BLaER1 (cell line): ENCODE results near the gene KIF1C.

Experiments
- H3K27ac ChIP-seq: shearing (Covaris generic); formaldehyde crosslinking; 2 replicates; pipeline ENCODE4 v1.8.1; 2022
- H3K27me3 ChIP-seq: shearing (Covaris generic); formaldehyde crosslinking; 2 replicates; pipeline ENCODE4 v1.8.1; 2022
- H3K36me3 ChIP-seq: shearing (Covaris generic); formaldehyde crosslinking; 2 replicates; pipeline ENCODE4 v1.8.1; 2022
- H3K4me1 ChIP-seq: shearing (Covaris generic); formaldehyde crosslinking; 2 replicates; pipeline ENCODE4 v1.8.1; 2022
- H3K4me2 ChIP-seq: shearing (Covaris generic); formaldehyde crosslinking; 2 replicates; pipeline ENCODE4 v1.8.1; 2022
- H3K4me3 ChIP-seq: shearing (Covaris generic); formaldehyde crosslinking; 2 replicates; pipeline ENCODE4 v1.8.1; 2022
- H3K9ac ChIP-seq: shearing (Covaris generic); formaldehyde crosslinking; 2 replicates; pipeline ENCODE4 v1.8.1; 2022
- H3K9me3 ChIP-seq: shearing (Covaris generic); formaldehyde crosslinking; 2 replicates; pipeline ENCODE4 v1.8.1; 2022
- H4K20me1 ChIP-seq: shearing (Covaris generic); formaldehyde crosslinking; 2 replicates; pipeline ENCODE4 v1.8.1; 2022
- Cebpa-rat ChIP-seq: shearing (Covaris generic); IDR thresholded peaks from 2 replicates; pipeline ENCODE4 v1.8.1; 2022

KIF1C gene

GRCh38 chr17:4969047-4969550, 28.7 kb upstream of the KIF1C start:
- H3K36me3 ChIP-seq, result peaks cover 64% of the 10 kb centered on the region
- peak overlapping the region; percentile 75 for H3K4me3 ChIP-seq

DNA sequence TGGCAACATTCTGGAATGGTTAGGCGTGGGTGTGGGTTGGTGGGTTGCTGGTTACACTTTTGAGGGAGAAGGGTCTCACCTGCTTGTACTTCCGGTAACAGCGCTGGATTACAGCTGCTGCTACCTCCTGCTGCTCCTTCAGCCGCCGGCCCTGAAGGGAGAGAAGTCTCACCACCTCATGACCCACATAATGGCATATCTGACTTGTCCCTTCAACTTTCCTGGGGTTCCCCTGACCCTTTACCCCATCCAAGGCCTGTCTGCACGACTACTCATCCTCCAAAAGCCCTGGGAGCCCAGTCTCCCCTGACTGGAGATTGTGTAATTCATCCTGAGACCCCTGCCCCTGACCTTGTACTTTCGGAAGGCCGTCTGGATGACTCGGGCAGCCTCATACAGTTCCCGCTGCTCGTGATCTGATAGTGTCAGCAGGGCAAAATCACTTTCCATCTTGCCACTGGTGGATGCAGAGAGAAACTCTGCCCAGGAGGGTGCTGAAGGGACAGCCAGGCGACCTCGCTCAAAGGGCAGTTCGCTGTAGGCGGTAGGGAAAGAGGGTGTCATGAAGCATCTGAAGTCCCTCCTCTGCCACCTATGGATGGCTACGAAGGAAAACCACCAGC, 28.1 kb upstream of the KIF1C start:
- H3K4me3 ChIP-seq, result no peak overlapping the region
- peak overlapping the region; percentile 99; the same call in 1 of the 2 replicates for H3K4me2 ChIP-seq

More at GRCh38 chr17:4969047-4969550, 28.7 kb upstream of the KIF1C start:
- H3K9me3 ChIP-seq, result no peaks in the 10 kb centered on the region
- no peak for TF ChIP-seq Cebpa-rat
- H3K27me3 ChIP-seq, result no peaks in the 10 kb centered on the region
- peak overlapping the region; percentile 99 for H3K4me2 ChIP-seq
- H3K9ac ChIP-seq, result peak overlapping the region; percentile 83
- H3K27ac ChIP-seq, result peak overlapping the region; percentile 81
- no peaks in the 10 kb centered on the region for H4K20me1 ChIP-seq
- H3K4me1 ChIP-seq, result peaks cover 36% of the 10 kb centered on the region

DNA sequence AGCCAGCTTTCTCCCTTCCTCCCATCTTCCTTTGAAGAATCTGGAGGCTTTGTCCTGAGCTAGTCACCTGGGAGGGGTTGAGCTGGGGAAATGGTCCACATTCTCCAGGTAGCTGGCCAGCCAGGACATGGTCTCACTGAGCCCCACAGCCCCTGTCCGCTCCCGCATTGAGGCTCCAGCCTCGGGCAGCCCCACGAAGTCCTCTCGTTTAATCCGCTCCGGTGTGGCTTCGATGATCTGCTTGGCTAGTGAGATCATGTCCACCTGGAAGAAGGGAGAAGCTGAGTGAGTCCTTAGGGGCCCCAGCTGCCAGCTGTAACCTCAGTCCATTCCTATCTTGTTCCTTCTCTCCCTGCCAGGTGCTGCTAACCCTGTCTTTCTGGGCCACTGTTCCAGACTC, 27.5 kb upstream of the KIF1C start:
- Histone ChIP-seq H3K4me2 (no peak overlapping the region), H4K20me1 (no peaks in the 10 kb centered on the region), H3K4me3 (no peak overlapping the region), H3K36me3 (peaks cover 70% of the 10 kb centered on the region), H3K27ac (no peak overlapping the region), H3K27me3 (no peaks in the 10 kb centered on the region), H3K4me1 (peaks cover 42% of the 10 kb centered on the region), H3K9ac (peak overlapping the region; percentile 83; the same call in 1 of the 2 replicates), H3K9me3 (no peaks in the 10 kb centered on the region)
- TF ChIP-seq Cebpa-rat, result no peak

More for the DNA sequence above, 28.1 kb upstream of the KIF1C start:
- peaks cover 69% of the 10 kb centered on the region for H3K36me3 ChIP-seq
- peaks cover 42% of the 10 kb centered on the region for H3K4me1 ChIP-seq
- H3K27ac ChIP-seq, result peak overlapping the region; percentile 81
- H3K9ac ChIP-seq, result peak overlapping the region; percentile 83
- no peak for TF ChIP-seq Cebpa-rat
- H3K27me3 ChIP-seq, result no peaks in the 10 kb centered on the region
- H4K20me1 ChIP-seq, result no peaks in the 10 kb centered on the region
- H3K9me3 ChIP-seq, result no peaks in the 10 kb centered on the region

DNA sequence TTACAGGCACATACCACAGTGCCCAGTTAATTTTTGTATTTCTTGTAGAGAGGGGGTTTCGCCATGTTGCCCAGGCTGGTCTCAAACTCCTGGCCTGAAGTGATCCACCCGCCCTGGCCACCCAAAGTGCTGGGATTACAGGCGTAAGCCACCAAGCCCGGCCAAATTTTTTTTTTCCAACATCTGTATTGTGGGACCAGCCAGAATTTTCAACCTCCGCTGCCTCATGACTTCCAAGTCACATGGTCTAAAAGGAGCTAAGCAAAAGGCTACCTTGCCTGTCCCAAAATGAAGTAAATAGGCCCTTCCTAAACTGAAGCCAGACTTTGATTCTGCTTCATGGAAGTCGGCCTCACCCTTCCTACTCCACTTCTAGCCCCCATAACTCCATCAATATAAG, 25.9 kb upstream of the KIF1C start:
- Histone ChIP-seq H3K27ac (no peak overlapping the region), H3K36me3 (peaks cover 71% of the 10 kb centered on the region), H4K20me1 (no peaks in the 10 kb centered on the region), H3K9me3 (no peaks in the 10 kb centered on the region), H3K4me2 (no peak overlapping the region), H3K9ac (no peak overlapping the region), H3K4me3 (no peak overlapping the region), H3K4me1 (peaks cover 28% of the 10 kb centered on the region), H3K27me3 (no peaks in the 10 kb centered on the region)
- TF ChIP-seq Cebpa-rat, result no peak

DNA sequence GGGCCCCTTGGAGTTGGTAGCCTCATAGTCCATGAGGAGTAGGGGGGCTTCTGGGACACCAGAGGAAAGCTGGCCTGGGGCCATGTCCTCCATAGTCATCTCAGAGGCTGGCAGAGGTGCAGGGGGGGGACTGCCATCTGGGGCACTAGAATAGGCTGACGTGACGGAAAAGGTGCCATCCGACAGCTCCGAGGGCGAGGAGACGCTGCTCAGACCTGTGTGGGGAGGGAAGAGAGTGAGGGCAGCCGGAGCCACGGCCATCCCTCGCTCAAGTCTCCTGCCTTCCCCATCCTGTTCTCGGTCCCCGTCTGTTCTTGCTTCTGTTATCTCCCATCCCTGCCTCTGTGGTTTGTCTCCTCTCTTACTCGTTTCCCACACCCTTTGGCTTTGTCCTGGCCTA, 25.4 kb upstream of the KIF1C start:
- Histone ChIP-seq H4K20me1 (no peaks in the 10 kb centered on the region), H3K36me3 (peaks cover 76% of the 10 kb centered on the region), H3K27ac (no peak overlapping the region), H3K4me1 (peaks cover 28% of the 10 kb centered on the region), H3K9ac (no peak overlapping the region), H3K9me3 (no peaks in the 10 kb centered on the region), H3K4me3 (no peak overlapping the region), H3K27me3 (no peaks in the 10 kb centered on the region), H3K4me2 (no peak overlapping the region)
- no peak for TF ChIP-seq Cebpa-rat

GRCh38 chr17:4972752-4973151, 25.0 kb upstream of the KIF1C start:
- no peak for TF ChIP-seq Cebpa-rat
- Histone ChIP-seq H3K27me3 (no peaks in the 10 kb centered on the region), H3K9me3 (no peaks in the 10 kb centered on the region), H3K4me1 (peaks cover 28% of the 10 kb centered on the region), H4K20me1 (no peaks in the 10 kb centered on the region), H3K27ac (no peak overlapping the region), H3K4me2 (no peak overlapping the region), H3K4me3 (no peak overlapping the region), H3K9ac (no peak overlapping the region), H3K36me3 (peaks cover 80% of the 10 kb centered on the region)

DNA sequence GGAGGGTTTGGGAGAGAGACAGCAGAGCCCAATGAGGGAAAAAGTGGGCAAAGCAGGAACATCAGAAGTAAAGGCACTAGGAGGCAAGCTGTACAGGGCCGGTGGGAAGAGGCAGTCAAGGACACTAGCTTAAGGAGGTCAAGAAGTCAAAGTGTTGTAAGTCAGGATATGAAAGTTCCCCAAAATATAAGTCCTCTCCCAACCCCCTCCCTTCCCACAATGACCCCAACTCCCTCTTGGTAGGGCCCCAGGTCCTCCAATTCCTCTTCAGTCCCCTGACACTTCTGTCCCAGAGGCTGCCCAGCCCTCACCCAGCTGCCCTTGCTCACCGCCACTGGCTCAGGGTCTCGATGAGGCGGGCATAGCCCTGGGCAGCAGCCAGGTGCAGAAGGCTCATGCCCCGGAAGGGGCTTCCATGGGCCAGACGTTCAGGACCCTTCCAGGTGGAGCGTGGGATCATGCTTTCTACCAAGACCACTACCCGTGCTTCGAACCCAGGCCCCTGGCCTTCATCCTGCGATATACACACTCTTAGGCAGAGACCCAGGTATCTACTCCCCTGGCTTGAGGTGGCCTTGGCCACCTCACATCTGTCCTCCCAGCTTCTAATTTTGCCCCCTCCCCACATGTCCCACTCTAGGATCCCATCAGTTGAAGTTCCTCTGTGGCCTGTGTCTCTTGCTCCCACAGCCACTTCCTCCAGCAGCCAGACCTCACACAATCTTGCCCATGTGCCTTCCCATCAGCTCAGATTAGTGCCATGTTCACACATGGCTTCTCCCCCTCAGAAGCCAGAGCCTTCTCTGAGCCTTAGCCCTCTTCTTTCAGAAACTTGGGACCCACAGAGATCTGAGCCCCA, 24.3 kb upstream of the KIF1C start:
- TF ChIP-seq Cebpa-rat, result no peak
- 0 out of 2 replicates have a peak overlapping the region, but pooled peaks have one; percentile 15 for H3K9ac ChIP-seq
- no peak overlapping the region; the same call in 1 of the 2 replicates for H3K27ac ChIP-seq
- no peaks in the 10 kb centered on the region for H3K27me3 ChIP-seq
- H3K4me2 ChIP-seq, result no peak overlapping the region
- H3K4me3 ChIP-seq, result no peak overlapping the region
- H4K20me1 ChIP-seq, result no peaks in the 10 kb centered on the region
- H3K4me1 ChIP-seq, result peaks cover 26% of the 10 kb centered on the region
- H3K36me3 ChIP-seq, result peaks cover 88% of the 10 kb centered on the region
- H3K9me3 ChIP-seq, result no peaks in the 10 kb centered on the region

DNA sequence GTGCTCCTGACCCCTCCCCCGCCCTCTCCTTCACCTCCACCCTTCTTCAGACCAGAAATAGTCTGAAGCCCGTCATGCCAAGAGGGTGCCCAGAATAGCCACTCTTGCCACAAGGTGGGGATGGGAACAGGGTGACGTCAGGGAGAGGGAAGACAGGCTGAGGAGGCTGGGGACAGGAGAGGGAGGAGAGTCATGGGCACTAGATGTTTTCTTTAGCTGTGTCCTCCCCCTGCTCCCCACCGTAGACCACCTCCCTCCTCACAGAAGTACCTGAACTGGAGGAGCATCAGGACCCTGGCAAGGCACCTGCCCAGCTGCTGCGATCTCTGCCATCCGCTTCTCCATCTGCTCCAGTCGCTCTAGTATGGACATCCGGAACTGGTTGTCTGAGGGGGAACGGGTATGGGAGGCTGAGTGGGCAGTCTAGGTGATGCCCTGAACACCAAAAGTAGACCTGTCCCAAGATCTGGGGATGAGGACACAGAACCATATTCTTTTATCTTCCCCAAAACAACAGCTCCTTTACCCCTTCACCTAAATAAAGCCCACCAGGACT, 23.6 kb upstream of the KIF1C start:
- no peak overlapping the region for H3K4me3 ChIP-seq
- H3K36me3 ChIP-seq, result peaks cover 90% of the 10 kb centered on the region
- no peaks in the 10 kb centered on the region for H3K27me3 ChIP-seq
- H3K27ac ChIP-seq, result no peak overlapping the region; the same call in 1 of the 2 replicates
- no peak overlapping the region for H3K4me2 ChIP-seq
- TF ChIP-seq Cebpa-rat, result no peak
- no peaks in the 10 kb centered on the region for H3K9me3 ChIP-seq
- H3K4me1 ChIP-seq, result peaks cover 26% of the 10 kb centered on the region
- H4K20me1 ChIP-seq, result no peaks in the 10 kb centered on the region
- H3K9ac ChIP-seq, result 0 out of 2 replicates have a peak overlapping the region, but pooled peaks have one; percentile 15

GRCh38 chr17:4978726-4979125, 19.0 kb upstream of the KIF1C start:
- TF ChIP-seq Cebpa-rat, result no peak
- no peaks in the 10 kb centered on the region for H3K27me3 ChIP-seq
- H3K9me3 ChIP-seq, result no peaks in the 10 kb centered on the region
- peak overlapping the region; percentile 49 for H3K4me2 ChIP-seq
- no peaks in the 10 kb centered on the region for H4K20me1 ChIP-seq
- H3K27ac ChIP-seq, result peak overlapping the region; percentile 3; the same call in 1 of the 2 replicates
- peaks cover 72% of the 10 kb centered on the region for H3K36me3 ChIP-seq
- peak overlapping the region; percentile 33 for H3K9ac ChIP-seq
- H3K4me1 ChIP-seq, result peaks cover 41% of the 10 kb centered on the region
- H3K4me3 ChIP-seq, result no peak overlapping the region
